IMR-90 (cell line): ENCODE data around the gene SBF2. TPM values are rescaled to one million over a fixed set of nuclear protein-coding genes. Genes with fewer than 3 reads are reported as not detected.

Experiments used
- ATAC-seq: fragments of 200-7000 bp; cut with Tn5 transposase; 2 replicates; pipeline ENCODE4 v1.9.1; 2020; ENCODE audit warnings: low read depth, mild to moderate bottlenecking, moderate library complexity
- BruUV-seq: library from RNA; stranded (reverse); fragments of 400-500 nt; replicated peaks from 2 replicates; lab custom pipeline; 2021; lab: Mats Ljungman, UMichigan
- CTCF ChIA-PET: fragments of 300-600 bp; formaldehyde crosslinking; extraction: SDS; loops from one replicate; lab custom pipeline; 2021; ENCODE audit warnings: antibody characterized with exemption; lab: Yijun Ruan, JAX
- POLR2A ChIA-PET: fragments of 300-600 bp; sonication (Branson Sonifier 250); formaldehyde crosslinking; loops from one replicate; lab custom pipeline; 2022; ENCODE audit warnings: antibody characterized with exemption; ENCODE audit not compliant: unreplicated experiment; lab: Charles Lee
- DNase-seq: peaks from one replicate; pipeline ENCODE4 v3.0.0; 2013
- H2AFZ ChIP-seq: replicated peaks from 2 replicates; pipeline ENCODE3; 2013; ENCODE audit warnings: low read length, mild to moderate bottlenecking; ENCODE audit not compliant: poor library complexity
- H2AK5ac ChIP-seq: 2 replicates; pipeline ENCODE4 v1.6.1; 2013; ENCODE audit warnings: low read depth, low read length, inconsistent platforms
- H2AK9ac ChIP-seq: replicated peaks from 2 replicates; pipeline ENCODE3; 2013; ENCODE audit warnings: mild to moderate bottlenecking, low read depth, low read length, moderate library complexity; ENCODE audit not compliant: poor library complexity
- H2BK120ac ChIP-seq: 2 replicates; pipeline ENCODE4 v1.6.1; 2013; ENCODE audit warnings: low read depth, low read length, inconsistent platforms
- H2BK15ac ChIP-seq: 3 replicates; pipeline ENCODE4 v1.6.1; 2013; ENCODE audit warnings: low read depth, low read length, inconsistent platforms
- H2BK20ac ChIP-seq: 2 replicates; pipeline ENCODE4 v1.6.1; 2013; ENCODE audit warnings: low read depth, mild to moderate bottlenecking, inconsistent platforms, low read length, moderate library complexity
- H2BK5ac ChIP-seq: 2 replicates; pipeline ENCODE4 v1.6.1; 2013; ENCODE audit warnings: mild to moderate bottlenecking, low read depth, low read length, inconsistent platforms; ENCODE audit not compliant: poor library complexity, severe bottlenecking
- H3K14ac ChIP-seq: replicated peaks from 2 replicates; pipeline ENCODE4 v1.6.1; 2013; ENCODE audit warnings: low read depth, low read length, inconsistent platforms
- H3K18ac ChIP-seq: 2 replicates; pipeline ENCODE4 v1.6.1; 2013; ENCODE audit warnings: low read depth, low read length, control low read depth
- H3K23ac ChIP-seq: 2 replicates; pipeline ENCODE4 v1.6.1; 2013; ENCODE audit warnings: low read depth, low read length, inconsistent platforms
- H3K27ac ChIP-seq: 2 replicates; pipeline ENCODE4 v1.5.1; 2013; ENCODE audit warnings: mild to moderate bottlenecking, control low read depth, low read length; ENCODE audit not compliant: insufficient read depth
- H3K27me3 ChIP-seq: 2 replicates; pipeline ENCODE4 v1.6.1; 2013; ENCODE audit warnings: low read length; ENCODE audit not compliant: control insufficient read depth, insufficient read depth
- H3K36me3 ChIP-seq: 2 replicates; pipeline ENCODE4 v1.6.1; 2013; ENCODE audit warnings: low read length, mixed read lengths; ENCODE audit not compliant: control insufficient read depth, insufficient read depth
- H3K4ac ChIP-seq: 2 replicates; pipeline ENCODE4 v1.6.1; 2013; ENCODE audit warnings: low read depth, low read length, inconsistent platforms
- H3K4me1 ChIP-seq: 2 replicates; pipeline ENCODE4 v1.6.1; 2013; ENCODE audit warnings: low read length, mixed read lengths; ENCODE audit not compliant: control insufficient read depth, insufficient read depth
- H3K4me2 ChIP-seq: 2 replicates; pipeline ENCODE4 v1.6.1; 2013; ENCODE audit warnings: low read depth, mild to moderate bottlenecking, control low read depth, low read length, moderate library complexity
- H3K4me3 ChIP-seq: 2 replicates; pipeline ENCODE4 v1.5.1; 2013; ENCODE audit warnings: low read depth, mild to moderate bottlenecking, control low read depth, low read length, moderate library complexity; ENCODE audit not compliant: insufficient read depth
- H3K56ac ChIP-seq: 2 replicates; pipeline ENCODE4 v1.6.1; 2013; ENCODE audit warnings: low read length, inconsistent platforms; ENCODE audit not compliant: insufficient read depth; ENCODE audit errors: extremely low read depth
- H3K79me1 ChIP-seq, 2 experiments: 2 replicates each; pipeline ENCODE4 v1.6.1; 2013; ENCODE audit warnings: low read length in 2 of 2, inconsistent platforms in 1 of 2, low read depth in 1 of 2
- H3K9ac ChIP-seq: 2 replicates; pipeline ENCODE4 v1.6.1; 2013; ENCODE audit warnings: low read depth, low read length, control low read depth
- H3K9me1 ChIP-seq: 2 replicates; pipeline ENCODE4 v1.6.1; 2013; ENCODE audit warnings: low read length, inconsistent platforms; ENCODE audit not compliant: insufficient read depth
- H3K9me3 ChIP-seq: 2 replicates; pipeline ENCODE4 v1.6.1; 2013; ENCODE audit warnings: low read length; ENCODE audit not compliant: control insufficient read depth, insufficient read depth
- H4K20me1 ChIP-seq: 2 replicates; pipeline ENCODE4 v1.6.1; 2013; ENCODE audit warnings: low read length, inconsistent platforms; ENCODE audit not compliant: insufficient read depth
- H4K5ac ChIP-seq: 2 replicates; pipeline ENCODE4 v1.6.1; 2013; ENCODE audit warnings: mild to moderate bottlenecking, low read depth, low read length, control low read depth
- H4K8ac ChIP-seq, 2 experiments: 2 replicates each; pipeline ENCODE4 v1.6.1; 2013; ENCODE audit warnings: low read depth in 2 of 2, low read length in 2 of 2, control low read depth in 1 of 2, inconsistent platforms in 1 of 2
- H4K91ac ChIP-seq: 2 replicates; pipeline ENCODE4 v1.6.1; 2013; ENCODE audit warnings: low read depth, low read length, inconsistent platforms; ENCODE audit not compliant: insufficient read depth
- BHLHE40 ChIP-seq: fragments of 150-350 bp; IDR thresholded peaks from 2 replicates; pipeline ENCODE4 v1.6.1; 2016; ENCODE audit warnings: mild to moderate bottlenecking, low read depth, low read length
- CEBPB ChIP-seq: IDR thresholded peaks from 2 replicates; pipeline ENCODE4 v1.6.1; 2012; ENCODE audit warnings: low read depth, low read length, improper control_type of control experiment
- CHD1 ChIP-seq: IDR thresholded peaks from 2 replicates; pipeline ENCODE4 v1.6.1; 2012; ENCODE audit warnings: low read depth, low read length, improper control_type of control experiment
- ELK1 ChIP-seq: fragments of 150-350 bp; IDR thresholded peaks from 2 replicates; pipeline ENCODE4 v1.6.1; 2016; ENCODE audit warnings: low read depth, mild to moderate bottlenecking, low read length, moderate library complexity, borderline replicate concordance
- FOS ChIP-seq: fragments of 150-350 bp; IDR thresholded peaks from 2 replicates; pipeline ENCODE4 v1.6.1; 2016; ENCODE audit warnings: low read depth, low read length
- MAFK ChIP-seq: IDR thresholded peaks from 2 replicates; pipeline ENCODE4 v1.6.1; 2012; ENCODE audit warnings: low read depth, low read length, improper control_type of control experiment
- MAZ ChIP-seq: IDR thresholded peaks from 2 replicates; pipeline ENCODE4 v1.6.1; 2012; ENCODE audit warnings: low read depth, mild to moderate bottlenecking, low read length, improper control_type of control experiment, moderate library complexity, borderline replicate concordance
- MXI1 ChIP-seq: IDR thresholded peaks from 2 replicates; pipeline ENCODE4 v1.6.1; 2012; ENCODE audit warnings: low read depth, mild to moderate bottlenecking, low read length, moderate library complexity, borderline replicate concordance
- POLR2A ChIP-seq: IDR thresholded peaks from 2 replicates; pipeline ENCODE4 v1.6.1; 2012; ENCODE audit warnings: mild to moderate bottlenecking, low read depth, low read length
- RAD21 ChIP-seq: IDR thresholded peaks from 2 replicates; pipeline ENCODE4 v1.6.1; 2012; ENCODE audit warnings: low read length, improper control_type of control experiment
- RCOR1 ChIP-seq: IDR thresholded peaks from 2 replicates; pipeline ENCODE4 v1.6.1; 2012; ENCODE audit warnings: mild to moderate bottlenecking, low read length, improper control_type of control experiment; ENCODE audit not compliant: insufficient replicate concordance
- RFX5 ChIP-seq: IDR thresholded peaks from 2 replicates; pipeline ENCODE4 v1.8.0; 2012; ENCODE audit warnings: low read depth, mild to moderate bottlenecking, low read length, moderate library complexity
- SMC3 ChIP-seq: fragments of 150-350 bp; IDR thresholded peaks from 2 replicates; pipeline ENCODE4 v1.6.1; 2016; ENCODE audit warnings: low read depth, mild to moderate bottlenecking, antibody characterized with exemption, low read length, moderate library complexity
- USF2 ChIP-seq: fragments of 150-350 bp; IDR thresholded peaks from 2 replicates; pipeline ENCODE4 v1.6.1; 2017; ENCODE audit warnings: mild to moderate bottlenecking, antibody characterized with exemption, low read length, low read depth
- WGBS, 2 experiments: methylation state at CpG; one replicate each; pipeline versions ENCODE4 v1.1.5 to v1.1.7; 2013; ENCODE audit warnings: missing lambda C conversion rate in 2 of 2; ENCODE audit not compliant: insufficient read length in 1 of 2; ENCODE audit errors: extremely low coverage in 2 of 2; 5-methylcytosine and 5-hydroxymethylcytosine counted together
- dilution Hi-C: fragments of 300-500 bp; cut with HindIII; formaldehyde crosslinking; loops from one replicate; pipeline ENCODE4 v1.14.3; 2018; ENCODE audit warnings: low sequenced_read_pairs; ENCODE audit not compliant: unreplicated experiment
- in situ Hi-C: fragments of 300-500 bp; cut with MboI; formaldehyde crosslinking; loops from 3 replicates; pipeline ENCODE4 v1.14.3; 2019; ENCODE audit warnings: low sequenced_read_pairs, inconsistent platforms, mixed read lengths
- intact Hi-C: fragments of 100-400 bp; cut with micrococcal nuclease; formaldehyde crosslinking; loops from 2 replicates; pipeline ENCODE4 v1.10.0; 2022
- polyA plus RNA-seq, 3 experiments: library from polyadenylated mRNA; depleted of rRNA; stranded (reverse); fragments of >200 nt; gene quantifications; 2 replicates each; pipeline ENCODE4 v1.2.3, GENCODE V29; 2012; ENCODE audit warnings: low replicate concordance in 1 of 3
- total RNA-seq: library from RNA; depleted of rRNA; stranded (reverse); fragments of >200 nt; gene quantifications from 2 replicates; pipeline ENCODE4 v1.2.3, GENCODE V29; 2012
- TF ChIP-seq, protein P1 (sequence below): conservative IDR thresholded peaks from 2 replicates; pipeline ENCODE4 v1.5.1; 2012; ENCODE audit warnings: mild to moderate bottlenecking, low read depth, low read length, improper control_type of control experiment

SBF2 gene
- total and polyA plus RNA-seq, 2 of the 4 experiments (the other 2 are of a cell fraction), result 23.8 to 51.8 TPM

- no peak overlapping the region for H2AK9ac ChIP-seq
- no peak overlapping the region for H4K5ac ChIP-seq
- no peak overlapping the region for H3K56ac ChIP-seq
- ATAC-seq (no peak), DNase-seq (no peak)
- no peak overlapping the region for H3K14ac ChIP-seq
- no peak overlapping the region for H3K4ac ChIP-seq
- dilution Hi-C loops (no loop called here), intact Hi-C loops (loop anchor here (10.0 kb wide), 1 partner anchor 204 kb away; no protein-coding TSS in a partner anchor), in situ Hi-C loops (loop anchor here (5.0 to 25.0 kb wide), 2 partner anchors 559 to 709 kb away; no protein-coding TSS in a partner anchor)
- H2BK5ac ChIP-seq, result no peak overlapping the region
- H2BK20ac ChIP-seq, result no peak overlapping the region
- no peak overlapping the region for H4K8ac ChIP-seq
- H3K4me3 ChIP-seq, result no peak overlapping the region
- H2AFZ ChIP-seq, result no peak overlapping the region
- H3K9ac ChIP-seq, result no peak overlapping the region
- no peaks in the 10 kb centered on the region for H4K20me1 ChIP-seq
- H3K79me1 ChIP-seq, result peaks cover 0 to 6% of the 10 kb centered on the region in 2 experiments; a peak in 2 of 4 replicates
- H3K36me3 ChIP-seq, result no peaks in the 10 kb centered on the region
- no peak overlapping the region for H2BK15ac ChIP-seq
- H3K9me3 ChIP-seq, result no peaks in the 10 kb centered on the region
- peaks cover 35% of the 10 kb centered on the region for H3K4me1 ChIP-seq
- no peak overlapping the region for H4K91ac ChIP-seq
- H3K23ac ChIP-seq, result peak overlapping the region; percentile 17; the same call in 1 of the 2 replicates
- H3K9me1 ChIP-seq, result peaks cover 15% of the 10 kb centered on the region
- no CpG with 5 or more reads among the region's 4 CpGs for WGBS, 2 experiments
- no peaks in the 10 kb centered on the region for H3K27me3 ChIP-seq
- H3K18ac ChIP-seq, result no peak overlapping the region; the same call in 1 of the 2 replicates
- CTCF ChIA-PET, result interaction anchor here (1.0 kb wide), 1 partner anchor 45 kb away, joined by 3 read pairs; no protein-coding TSS in a partner anchor
- H2AK5ac ChIP-seq, result no peak overlapping the region
- H3K4me2 ChIP-seq, result no peak overlapping the region
- H2BK120ac ChIP-seq, result no peak overlapping the region
- POLR2A ChIA-PET, result interaction anchor here (0.6 to 0.9 kb wide), 2 partner anchors 10 to 561 kb away, joined by 3 read pairs; no protein-coding TSS in a partner anchor
- BruUV-seq, result no TSS peak
- H3K27ac ChIP-seq, result no peak overlapping the region
- TF ChIP-seq RFX5, result no peak
- TF ChIP-seq, protein P1, sequence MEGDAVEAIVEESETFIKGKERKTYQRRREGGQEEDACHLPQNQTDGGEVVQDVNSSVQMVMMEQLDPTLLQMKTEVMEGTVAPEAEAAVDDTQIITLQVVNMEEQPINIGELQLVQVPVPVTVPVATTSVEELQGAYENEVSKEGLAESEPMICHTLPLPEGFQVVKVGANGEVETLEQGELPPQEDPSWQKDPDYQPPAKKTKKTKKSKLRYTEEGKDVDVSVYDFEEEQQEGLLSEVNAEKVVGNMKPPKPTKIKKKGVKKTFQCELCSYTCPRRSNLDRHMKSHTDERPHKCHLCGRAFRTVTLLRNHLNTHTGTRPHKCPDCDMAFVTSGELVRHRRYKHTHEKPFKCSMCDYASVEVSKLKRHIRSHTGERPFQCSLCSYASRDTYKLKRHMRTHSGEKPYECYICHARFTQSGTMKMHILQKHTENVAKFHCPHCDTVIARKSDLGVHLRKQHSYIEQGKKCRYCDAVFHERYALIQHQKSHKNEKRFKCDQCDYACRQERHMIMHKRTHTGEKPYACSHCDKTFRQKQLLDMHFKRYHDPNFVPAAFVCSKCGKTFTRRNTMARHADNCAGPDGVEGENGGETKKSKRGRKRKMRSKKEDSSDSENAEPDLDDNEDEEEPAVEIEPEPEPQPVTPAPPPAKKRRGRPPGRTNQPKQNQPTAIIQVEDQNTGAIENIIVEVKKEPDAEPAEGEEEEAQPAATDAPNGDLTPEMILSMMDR, result no peak
- no peak for TF ChIP-seq ELK1
- no peak for TF ChIP-seq USF2
- TF ChIP-seq RCOR1, result no peak
- no peak for TF ChIP-seq FOS
- no peak for TF ChIP-seq CHD1
- TF ChIP-seq BHLHE40, result no peak
- TF ChIP-seq MAFK, result no peak
- TF ChIP-seq CEBPB, result no peak
- TF ChIP-seq RAD21, result no peak
- no peak for TF ChIP-seq SMC3
- TF ChIP-seq MXI1, result no peak
- TF ChIP-seq MAZ, result no peak
- no peak for TF ChIP-seq POLR2A
Measured at GRCh38 chr11:10320736-10321465, 26.9 kb upstream of the SBF2 start.
